ENCODE data around the gene SELPLG. TPM values are rescaled to one million over a fixed set of nuclear protein-coding genes. Genes with fewer than 3 reads are reported as not detected.

Gene SELPLG
- total RNA-seq, 1 experiment from 2014 or later: 0.41 TPM

GRCh38 chr12:108607981-108608600 is 25.6 kb downstream of the SELPLG start:
- Histone ChIP-seq H3K4me3 (ENCODE audit: low read depth in 2 of 2, low read length in 2 of 2) (no peak overlapping the region), H3K27ac (ENCODE audit: low read length) (no peak overlapping the region), H3K9me3 (ENCODE audit: control insufficient read depth, insufficient read depth, low read depth, low read length) (no peaks in the 10 kb centered on the region), H3K4me1 (ENCODE audit: control insufficient read depth, insufficient read depth, low read length) (peaks cover 9% of the 10 kb centered on the region), H3K27me3 (ENCODE audit: control insufficient read depth, insufficient read depth, low read length) (no peaks in the 10 kb centered on the region), H3K36me3 (ENCODE audit: control insufficient read depth, insufficient read depth, low read length) (no peaks in the 10 kb centered on the region)
- intact Hi-C loops (cut with micrococcal nuclease; ENCODE audit: unreplicated experiment): no loop called here
- in situ Hi-C loops (cut with HindIII; ENCODE audit: low pct_unique_long_range_greater_than_20kb, low sequenced_read_pairs): no loop called here
- no peak for TF ChIP-seq CTCF (IDR thresholded peaks at IDR 0.05)
- no peak for TF ChIP-seq SIN3A (IDR thresholded peaks at IDR 0.05; ENCODE audit: borderline replicate concordance, insufficient read depth, low read depth, low read length)
- TF ChIP-seq REST (IDR thresholded peaks at IDR 0.05; ENCODE audit: insufficient read depth in 1 of 2, low read depth in 2 of 2, low read length in 1 of 2): no peak
- TF ChIP-seq POLR2AphosphoS5 (IDR thresholded peaks at IDR 0.05; ENCODE audit: low read depth, low read length): no peak
- TF ChIP-seq TCF7L2 (IDR thresholded peaks at IDR 0.05; ENCODE audit: low read depth, low read length): no peak
- ChIA-PET POLR2A (no interaction called here), CTCF (no interaction called here)
- BruUV-seq (replicated peaks): no TSS peak
- ATAC-seq (no peak), DNase-seq (ENCODE audit: low read depth, low spot score) (no peak)

GRCh38 chr12:108606492-108606891 is 27.2 kb downstream of the SELPLG start:
- H3K4me3 ChIP-seq (ENCODE audit: low read depth in 2 of 2, low read length in 2 of 2): no peak overlapping the region
- no peaks in the 10 kb centered on the region for H3K27me3 ChIP-seq (ENCODE audit: control insufficient read depth, insufficient read depth, low read length)
- CTCF ChIA-PET: no interaction called here
- H3K27ac ChIP-seq (ENCODE audit: low read length): no peak overlapping the region
- POLR2A ChIA-PET: no interaction called here
- no peaks in the 10 kb centered on the region for H3K36me3 ChIP-seq (ENCODE audit: control insufficient read depth, insufficient read depth, low read length)
- H3K4me1 ChIP-seq (ENCODE audit: control insufficient read depth, insufficient read depth, low read length): no peaks in the 10 kb centered on the region
- ATAC-seq: no peak
- TF ChIP-seq CTCF (IDR thresholded peaks at IDR 0.05): no peak
- no peak for TF ChIP-seq REST (IDR thresholded peaks at IDR 0.05; ENCODE audit: insufficient read depth in 1 of 2, low read depth in 2 of 2, low read length in 1 of 2)
- TF ChIP-seq TCF7L2 (IDR thresholded peaks at IDR 0.05; ENCODE audit: low read depth, low read length): no peak
- TF ChIP-seq SIN3A (IDR thresholded peaks at IDR 0.05; ENCODE audit: borderline replicate concordance, insufficient read depth, low read depth, low read length): no peak
- TF ChIP-seq POLR2AphosphoS5 (IDR thresholded peaks at IDR 0.05; ENCODE audit: low read depth, low read length): no peak
- BruUV-seq (replicated peaks): no TSS peak
- DNase-seq (ENCODE audit: low read depth, low spot score): no peak
- intact Hi-C loops (cut with micrococcal nuclease; ENCODE audit: unreplicated experiment) (no loop called here), in situ Hi-C loops (cut with HindIII; ENCODE audit: low pct_unique_long_range_greater_than_20kb, low sequenced_read_pairs) (no loop called here)
- no peaks in the 10 kb centered on the region for H3K9me3 ChIP-seq (ENCODE audit: control insufficient read depth, insufficient read depth, low read depth, low read length)

Data from Panc1 (cell line).